ENCODE results near the gene SIDT2.

The SIDT2 gene

GRCh38 chr11:117189941-117190544 is 11.5 kb downstream of the SIDT2 start:
- DNase-seq, result no peak

GRCh38 chr11:117191680-117192400 is 13.3 kb downstream of the SIDT2 start:
- no peak for DNase-seq

DNA sequence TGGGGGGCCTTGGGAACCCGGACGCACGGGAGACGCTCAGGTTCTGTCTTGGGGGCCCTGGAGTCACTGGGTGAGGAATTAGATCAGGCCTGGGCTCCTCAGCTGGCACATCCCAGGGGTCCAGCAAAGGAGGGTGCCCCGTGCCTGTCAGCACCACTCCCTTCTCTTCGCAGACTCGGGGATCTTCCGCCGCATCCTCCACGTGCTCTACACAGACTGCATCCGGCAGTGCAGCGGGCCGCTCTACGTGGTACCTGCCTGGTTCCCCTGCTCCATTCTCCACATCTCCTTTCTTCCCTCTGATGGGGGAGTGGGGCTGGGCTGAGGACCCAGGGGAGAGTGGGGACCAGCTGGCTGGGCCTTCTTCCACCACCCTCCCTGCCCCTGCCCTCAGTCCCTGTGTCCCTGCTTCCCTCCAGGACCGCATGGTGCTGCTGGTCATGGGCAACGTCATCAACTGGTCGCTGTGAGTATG is 13.9 kb downstream of the SIDT2 start:
- no peak for DNase-seq

DNA sequence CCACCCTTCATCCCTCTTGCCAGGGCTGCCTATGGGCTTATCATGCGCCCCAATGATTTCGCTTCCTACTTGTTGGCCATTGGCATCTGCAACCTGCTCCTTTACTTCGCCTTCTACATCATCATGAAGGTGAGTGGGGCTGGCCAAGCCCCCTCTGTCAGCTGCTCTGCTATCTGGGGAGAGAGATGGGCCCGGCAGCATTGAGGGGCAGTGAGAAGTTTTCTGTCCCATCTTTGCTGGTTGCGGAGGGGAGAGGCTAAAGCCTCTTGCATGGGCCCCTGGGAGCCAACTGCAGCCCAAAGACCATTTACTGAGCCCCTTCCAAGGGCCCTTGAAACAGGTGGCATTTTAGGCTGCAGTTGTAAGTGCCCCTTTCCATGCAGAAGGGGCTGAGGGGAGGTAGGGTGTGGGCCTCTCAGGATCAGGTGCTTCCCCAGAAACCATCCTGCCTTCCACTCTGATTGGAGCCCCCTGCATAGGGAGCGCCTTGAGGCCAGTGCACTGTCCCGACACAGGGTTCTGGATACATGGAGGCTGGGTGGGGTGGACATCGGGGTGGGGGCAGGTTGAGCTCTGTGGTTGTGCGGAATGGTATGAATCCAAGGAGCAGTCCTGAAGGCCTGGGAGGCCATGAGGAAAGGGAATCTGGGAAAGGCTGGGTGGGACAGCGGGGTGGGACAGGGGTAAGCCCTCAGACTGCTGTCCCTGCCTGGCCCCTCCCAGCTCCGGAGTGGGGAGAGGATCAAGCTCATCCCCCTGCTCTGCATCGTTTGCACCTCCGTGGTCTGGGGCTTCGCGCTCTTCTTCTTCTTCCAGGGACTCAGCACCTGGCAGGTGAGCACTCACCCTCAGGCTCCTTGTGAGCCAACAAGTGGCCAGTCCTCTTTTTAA is 14.8 kb downstream of the SIDT2 start:
- no peak for DNase-seq

GRCh38 chr11:117194267-117194666 is 15.7 kb downstream of the SIDT2 start:
- DNase-seq, result no peak

GRCh38 chr11:117195258-117195657 is 16.7 kb downstream of the SIDT2 start:
- no peak for DNase-seq

- DNase-seq, result no peak
Measured at GRCh38 chr11:117195761-117196160, 17.2 kb downstream of the SIDT2 start.

- no peak for DNase-seq
Measured at GRCh38 chr11:117197006-117197405, 18.5 kb downstream of the SIDT2 start.

DNA sequence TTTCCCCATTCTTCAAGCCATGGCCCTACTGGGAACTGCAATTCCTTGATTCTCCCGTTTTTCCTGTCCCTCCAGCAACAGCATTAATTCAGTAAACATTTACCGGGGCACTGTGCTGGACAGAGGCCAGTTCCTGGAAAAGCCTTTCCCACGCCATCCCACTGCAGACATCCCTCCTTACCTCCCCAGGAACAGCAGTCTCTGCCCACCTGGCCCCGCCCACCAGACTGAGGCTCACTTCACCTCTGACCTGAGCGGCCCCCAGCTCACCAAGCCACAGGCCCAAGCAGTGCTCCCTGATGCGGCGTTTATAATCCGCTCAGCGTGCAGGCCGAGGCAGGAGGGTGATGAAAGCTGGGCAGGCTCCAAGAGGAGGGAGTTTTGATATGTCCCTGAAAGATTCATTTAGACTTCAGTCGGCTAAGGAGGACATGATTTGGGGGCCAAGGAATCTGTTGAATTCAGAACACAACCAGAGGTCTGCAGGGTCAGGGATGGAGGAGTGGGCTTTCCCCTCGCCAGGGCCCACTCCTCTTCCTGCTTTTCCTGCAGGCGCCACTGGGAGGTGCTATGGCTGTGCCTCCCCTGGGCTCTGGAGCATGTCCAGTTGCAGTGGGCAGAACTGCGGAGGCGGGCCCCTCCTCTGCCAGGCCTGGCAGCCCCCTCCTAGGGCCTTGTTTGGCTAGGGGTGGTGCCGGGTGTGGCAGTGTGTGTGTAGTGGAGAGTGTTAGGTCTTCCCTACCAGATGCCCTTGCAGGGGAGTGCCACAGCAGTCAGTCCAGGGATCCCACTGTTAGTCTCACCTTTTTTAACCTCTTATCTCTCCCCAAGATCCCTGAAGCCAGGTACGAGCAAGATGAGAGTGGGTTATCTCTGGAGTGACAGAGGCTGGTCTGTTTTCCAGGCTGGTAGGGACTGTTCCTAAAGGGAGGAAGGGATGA is 19.2 kb downstream of the SIDT2 start:
- DNase-seq, result no peak

- DNase-seq, result no peak
Measured at GRCh38 chr11:117198613-117199012, 20.1 kb downstream of the SIDT2 start.

- no peak for DNase-seq
Measured at GRCh38 chr11:117199053-117199915, 20.7 kb downstream of the SIDT2 start, which contains the start of gene TAGLN. Gene TAGLN (plus strand): TSS chr11:117199370. CDS start chr11:117203014, 3,644 bp downstream.

DNA sequence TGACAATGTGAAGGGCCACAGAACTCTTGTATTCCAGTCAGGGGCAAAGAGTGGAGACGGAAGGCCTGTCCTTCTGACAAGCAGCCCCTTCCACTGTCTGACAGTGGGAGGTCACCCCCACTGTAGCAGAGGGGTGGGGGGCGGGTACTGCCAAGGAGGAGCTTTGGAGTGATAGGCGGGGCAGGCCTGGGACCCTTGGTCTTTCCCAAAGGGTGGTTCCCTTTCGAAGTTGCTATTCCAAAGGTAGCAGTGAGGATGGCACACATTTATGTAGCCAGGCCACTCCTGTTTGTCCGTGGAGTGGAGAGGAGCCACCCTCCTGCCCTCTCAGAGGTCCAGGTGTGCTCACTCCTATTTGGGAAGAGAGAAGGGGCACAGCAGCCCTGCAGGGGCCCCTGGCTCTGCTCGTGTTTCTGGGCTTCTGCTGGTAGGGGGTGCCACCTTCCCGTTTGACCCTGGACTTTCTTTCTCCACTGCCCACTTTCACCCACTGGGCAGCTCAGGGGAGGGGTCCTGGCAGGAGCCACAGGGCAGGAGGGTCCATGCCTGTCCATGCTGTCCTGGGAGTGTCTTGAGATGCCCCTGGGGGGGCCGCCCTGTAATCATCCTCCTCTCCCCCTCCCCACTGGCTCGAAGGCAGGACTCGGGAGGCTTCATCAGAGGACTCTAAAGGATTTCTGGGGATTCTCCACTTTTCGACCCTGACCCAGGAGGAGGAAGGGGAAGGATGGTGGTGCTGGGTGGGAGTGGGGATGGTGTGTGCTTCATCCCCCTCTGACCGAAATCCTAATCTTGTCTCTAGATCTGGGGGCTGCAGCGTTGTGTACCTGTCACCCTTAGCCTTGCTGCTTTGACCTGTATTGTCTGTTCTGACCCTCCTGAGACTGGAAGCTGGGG is 21.6 kb downstream of the SIDT2 start:
- no peak for DNase-seq

- DNase-seq, result no peak
Measured at GRCh38 chr11:117200813-117201657, 22.5 kb downstream of the SIDT2 start.

- DNase-seq, result no peak
Measured at GRCh38 chr11:117201658-117202305, 23.2 kb downstream of the SIDT2 start.

DNA sequence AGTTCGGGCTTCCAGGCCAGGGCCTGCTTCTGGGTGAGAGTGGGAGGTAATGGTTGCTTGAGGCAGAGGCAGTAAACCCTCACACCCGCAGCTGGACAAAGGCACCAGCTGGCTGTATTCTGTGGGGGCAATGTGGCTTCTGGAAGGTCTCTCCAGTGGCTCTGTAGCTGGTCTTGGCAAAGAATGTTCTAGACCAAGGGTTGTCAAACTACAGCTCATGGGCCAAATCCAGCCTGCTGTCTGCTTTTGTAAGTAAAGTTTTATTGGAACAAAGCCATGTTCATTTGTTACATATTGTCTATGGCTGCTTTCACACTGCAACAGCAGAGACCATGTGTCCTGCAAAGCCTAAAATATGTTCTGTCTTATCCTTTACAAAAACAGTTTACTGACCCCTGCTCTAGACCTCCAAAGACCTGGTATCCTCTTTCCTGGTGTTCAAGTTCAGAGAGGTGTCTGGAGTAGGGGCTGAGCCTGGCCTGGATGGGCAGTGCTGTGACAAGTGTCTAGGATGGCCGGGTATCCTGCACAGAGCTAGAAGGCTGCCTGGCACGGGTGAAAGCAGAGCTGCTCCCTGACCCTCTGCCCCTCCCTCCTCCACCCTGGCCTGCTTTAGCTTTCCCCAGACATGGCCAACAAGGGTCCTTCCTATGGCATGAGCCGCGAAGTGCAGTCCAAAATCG is 24.0 kb downstream of the SIDT2 start:
- no peak for DNase-seq

- no peak for DNase-seq
Measured at GRCh38 chr11:117203069-117203407, 24.5 kb downstream of the SIDT2 start.

DNA sequence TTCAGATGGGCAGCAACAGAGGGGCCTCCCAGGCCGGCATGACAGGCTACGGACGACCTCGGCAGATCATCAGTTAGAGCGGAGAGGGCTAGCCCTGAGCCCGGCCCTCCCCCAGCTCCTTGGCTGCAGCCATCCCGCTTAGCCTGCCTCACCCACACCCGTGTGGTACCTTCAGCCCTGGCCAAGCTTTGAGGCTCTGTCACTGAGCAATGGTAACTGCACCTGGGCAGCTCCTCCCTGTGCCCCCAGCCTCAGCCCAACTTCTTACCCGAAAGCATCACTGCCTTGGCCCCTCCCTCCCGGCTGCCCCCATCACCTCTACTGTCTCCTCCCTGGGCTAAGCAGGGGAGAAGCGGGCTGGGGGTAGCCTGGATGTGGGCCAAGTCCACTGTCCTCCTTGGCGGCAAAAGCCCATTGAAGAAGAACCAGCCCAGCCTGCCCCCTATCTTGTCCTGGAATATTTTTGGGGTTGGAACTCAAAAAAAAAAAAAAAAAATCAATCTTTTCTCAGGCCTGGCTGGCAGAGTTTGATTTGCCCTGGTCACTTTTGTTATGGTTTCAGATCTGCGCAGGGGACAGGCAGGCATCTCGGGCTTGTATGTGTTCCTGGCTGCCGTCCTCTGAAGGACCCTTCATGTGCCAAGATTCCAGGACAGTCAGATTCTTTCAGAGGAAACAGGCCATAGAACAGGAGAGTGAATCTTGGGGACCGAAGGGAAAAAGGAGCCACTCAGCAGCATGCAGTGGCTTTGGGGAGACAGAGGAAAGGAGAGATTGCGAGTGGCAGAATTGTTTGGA is 25.9 kb downstream of the SIDT2 start:
- no peak for DNase-seq

Data from CD4-positive, alpha-beta T cell treated with Interferon gamma for 1 hour (primary cell).